ENCODE results near the gene TTC8. TPM values are rescaled to one million over a fixed set of nuclear protein-coding genes. Genes with fewer than 3 reads are reported as not detected.

TTC8 gene
- total RNA-seq (10 to 100 TPM; 10.1 to 11.7 TPM), polyA plus RNA-seq (10 to 100 TPM in 1 of 2 donors, 1 to 10 TPM in 1; 7.3 to 10.7 TPM)

GRCh38 chr14:88824314-88825077, at the start of gene TTC8:
Gene TTC8, plus strand, starts transcription at chr14:88824651. Its CDS starts 57 bp downstream, at chr14:88824708.
- Histone ChIP-seq H3K36me3 (ENCODE audit: control insufficient read depth in 4 of 4, insufficient read depth in 3 of 4, low read depth in 1 of 4, low read length in 3 of 4) (no peaks in the 10 kb centered on the region), H3K4me3 (ENCODE audit: low read depth in 1 of 3, low read length in 3 of 3) (peak within 1 kb of the TSS; percentile 78 to 97 (median 90)), H3K27me3 (ENCODE audit: control insufficient read depth in 4 of 4, insufficient read depth in 4 of 4, low read length in 3 of 4) (no peaks in the 10 kb centered on the region), H3K9ac (ENCODE audit: low read depth in 1 of 2, low read length in 2 of 2) (peak within 1 kb of the TSS; percentile 84 to 90), H3K27ac (ENCODE audit: low read depth in 1 of 2, low read length in 2 of 2) (peak within 1 kb of the TSS; percentile 72 to 86), H3K4me1 (ENCODE audit: control insufficient read depth in 4 of 4, insufficient read depth in 4 of 4, low read length in 3 of 4) (peaks cover 0 to 26% (median 20%) of the 10 kb centered on the region in 4 donors), H3K9me3 (ENCODE audit: control insufficient read depth in 4 of 4, low read length in 3 of 4) (no peaks in the 10 kb centered on the region)
- TF ChIP-seq, protein P1, sequence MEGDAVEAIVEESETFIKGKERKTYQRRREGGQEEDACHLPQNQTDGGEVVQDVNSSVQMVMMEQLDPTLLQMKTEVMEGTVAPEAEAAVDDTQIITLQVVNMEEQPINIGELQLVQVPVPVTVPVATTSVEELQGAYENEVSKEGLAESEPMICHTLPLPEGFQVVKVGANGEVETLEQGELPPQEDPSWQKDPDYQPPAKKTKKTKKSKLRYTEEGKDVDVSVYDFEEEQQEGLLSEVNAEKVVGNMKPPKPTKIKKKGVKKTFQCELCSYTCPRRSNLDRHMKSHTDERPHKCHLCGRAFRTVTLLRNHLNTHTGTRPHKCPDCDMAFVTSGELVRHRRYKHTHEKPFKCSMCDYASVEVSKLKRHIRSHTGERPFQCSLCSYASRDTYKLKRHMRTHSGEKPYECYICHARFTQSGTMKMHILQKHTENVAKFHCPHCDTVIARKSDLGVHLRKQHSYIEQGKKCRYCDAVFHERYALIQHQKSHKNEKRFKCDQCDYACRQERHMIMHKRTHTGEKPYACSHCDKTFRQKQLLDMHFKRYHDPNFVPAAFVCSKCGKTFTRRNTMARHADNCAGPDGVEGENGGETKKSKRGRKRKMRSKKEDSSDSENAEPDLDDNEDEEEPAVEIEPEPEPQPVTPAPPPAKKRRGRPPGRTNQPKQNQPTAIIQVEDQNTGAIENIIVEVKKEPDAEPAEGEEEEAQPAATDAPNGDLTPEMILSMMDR (IDR thresholded peaks at IDR 0.05; ENCODE audit: low read depth, low read length, missing input control): no peak
- TF ChIP-seq RAD21 (IDR thresholded peaks at IDR 0.05): peak; percentile 19 to 26
- TF ChIP-seq SP1 (IDR thresholded peaks at IDR 0.05): peak; percentile 44
- TF ChIP-seq, protein P2, sequence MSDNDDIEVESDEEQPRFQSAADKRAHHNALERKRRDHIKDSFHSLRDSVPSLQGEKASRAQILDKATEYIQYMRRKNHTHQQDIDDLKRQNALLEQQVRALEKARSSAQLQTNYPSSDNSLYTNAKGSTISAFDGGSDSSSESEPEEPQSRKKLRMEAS (IDR thresholded peaks at IDR 0.05): peak; percentile 51
- TF ChIP-seq HNF4A (conservative IDR thresholded peaks at IDR 0.05): peak in 1 of 2 donors; percentile 34
- no peak for TF ChIP-seq JUND (IDR thresholded peaks at IDR 0.05)
- peak; percentile 79 for TF ChIP-seq TAF1 (conservative IDR thresholded peaks at IDR 0.05)
- TF ChIP-seq, protein P3, sequence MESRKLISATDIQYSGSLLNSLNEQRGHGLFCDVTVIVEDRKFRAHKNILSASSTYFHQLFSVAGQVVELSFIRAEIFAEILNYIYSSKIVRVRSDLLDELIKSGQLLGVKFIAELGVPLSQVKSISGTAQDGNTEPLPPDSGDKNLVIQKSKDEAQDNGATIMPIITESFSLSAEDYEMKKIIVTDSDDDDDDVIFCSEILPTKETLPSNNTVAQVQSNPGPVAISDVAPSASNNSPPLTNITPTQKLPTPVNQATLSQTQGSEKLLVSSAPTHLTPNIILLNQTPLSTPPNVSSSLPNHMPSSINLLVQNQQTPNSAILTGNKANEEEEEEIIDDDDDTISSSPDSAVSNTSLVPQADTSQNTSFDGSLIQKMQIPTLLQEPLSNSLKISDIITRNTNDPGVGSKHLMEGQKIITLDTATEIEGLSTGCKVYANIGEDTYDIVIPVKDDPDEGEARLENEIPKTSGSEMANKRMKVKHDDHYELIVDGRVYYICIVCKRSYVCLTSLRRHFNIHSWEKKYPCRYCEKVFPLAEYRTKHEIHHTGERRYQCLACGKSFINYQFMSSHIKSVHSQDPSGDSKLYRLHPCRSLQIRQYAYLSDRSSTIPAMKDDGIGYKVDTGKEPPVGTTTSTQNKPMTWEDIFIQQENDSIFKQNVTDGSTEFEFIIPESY (IDR thresholded peaks at IDR 0.05): no peak
- peak in 1 of 2 donors; percentile 17 for TF ChIP-seq EGR1 (IDR thresholded peaks at IDR 0.05; ENCODE audit: low read depth in 2 of 2)
- TF ChIP-seq ATF3 (IDR thresholded peaks at IDR 0.05): no peak
- peak in 1 of 2 donors; percentile 9 for TF ChIP-seq GABPA (IDR thresholded peaks at IDR 0.05 in 1 of 2, conservative IDR thresholded peaks at IDR 0.05 in 1 of 2)
- no peak for TF ChIP-seq HNF4G (IDR thresholded peaks at IDR 0.05)
- no peak for TF ChIP-seq FOXA2 (IDR thresholded peaks at IDR 0.05)
- TF ChIP-seq YY1 (IDR thresholded peaks at IDR 0.05): peak; percentile 95
- TF ChIP-seq RXRA (IDR thresholded peaks at IDR 0.05): no peak
- TF ChIP-seq NR2F2 (IDR thresholded peaks at IDR 0.05): no peak
- TF ChIP-seq FOXA1 (IDR thresholded peaks at IDR 0.05): no peak
- TF ChIP-seq, protein P4, sequence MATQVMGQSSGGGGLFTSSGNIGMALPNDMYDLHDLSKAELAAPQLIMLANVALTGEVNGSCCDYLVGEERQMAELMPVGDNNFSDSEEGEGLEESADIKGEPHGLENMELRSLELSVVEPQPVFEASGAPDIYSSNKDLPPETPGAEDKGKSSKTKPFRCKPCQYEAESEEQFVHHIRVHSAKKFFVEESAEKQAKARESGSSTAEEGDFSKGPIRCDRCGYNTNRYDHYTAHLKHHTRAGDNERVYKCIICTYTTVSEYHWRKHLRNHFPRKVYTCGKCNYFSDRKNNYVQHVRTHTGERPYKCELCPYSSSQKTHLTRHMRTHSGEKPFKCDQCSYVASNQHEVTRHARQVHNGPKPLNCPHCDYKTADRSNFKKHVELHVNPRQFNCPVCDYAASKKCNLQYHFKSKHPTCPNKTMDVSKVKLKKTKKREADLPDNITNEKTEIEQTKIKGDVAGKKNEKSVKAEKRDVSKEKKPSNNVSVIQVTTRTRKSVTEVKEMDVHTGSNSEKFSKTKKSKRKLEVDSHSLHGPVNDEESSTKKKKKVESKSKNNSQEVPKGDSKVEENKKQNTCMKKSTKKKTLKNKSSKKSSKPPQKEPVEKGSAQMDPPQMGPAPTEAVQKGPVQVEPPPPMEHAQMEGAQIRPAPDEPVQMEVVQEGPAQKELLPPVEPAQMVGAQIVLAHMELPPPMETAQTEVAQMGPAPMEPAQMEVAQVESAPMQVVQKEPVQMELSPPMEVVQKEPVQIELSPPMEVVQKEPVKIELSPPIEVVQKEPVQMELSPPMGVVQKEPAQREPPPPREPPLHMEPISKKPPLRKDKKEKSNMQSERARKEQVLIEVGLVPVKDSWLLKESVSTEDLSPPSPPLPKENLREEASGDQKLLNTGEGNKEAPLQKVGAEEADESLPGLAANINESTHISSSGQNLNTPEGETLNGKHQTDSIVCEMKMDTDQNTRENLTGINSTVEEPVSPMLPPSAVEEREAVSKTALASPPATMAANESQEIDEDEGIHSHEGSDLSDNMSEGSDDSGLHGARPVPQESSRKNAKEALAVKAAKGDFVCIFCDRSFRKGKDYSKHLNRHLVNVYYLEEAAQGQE (IDR thresholded peaks at IDR 0.05): peak; percentile 25
- WGBS: under 1% methylated on average over 50 of the region's 50 CpGs
- DNase-seq (ENCODE audit: low spot score): peak; percentile 88

All from liver (tissue), 9 donors.